T-cell (primary cell): Measurements from ENCODE around the gene RAB22A. TPM values are rescaled to one million over a fixed set of nuclear protein-coding genes. Genes with fewer than 3 reads are reported as not detected.
A peak's percentile ranks its signal among the peaks of the same experiment; 100 is the strongest.

Experiments used
- ATAC-seq, 4 experiments: fragments of 200-7000 bp in 3 of 4; fragments of 150-1000 bp in 1 of 4; cut with Tn5 transposase; replicated peaks in 1 of 4; 1 replicate in 3 of 4; 2 replicates in 1 of 4; pipeline ENCODE4 v1.10.0; 2021; ENCODE audit warnings: moderate library complexity in 3 of 4, mild to moderate bottlenecking in 2 of 4, moderate number of reproducible peaks in 1 of 4
- CTCF ChIA-PET, 2 donors: fragments of 300-600 bp; sonication (Branson Sonifier 250); formaldehyde crosslinking; loops; one replicate each; lab custom pipeline; 2022; ENCODE audit warnings: antibody characterized with exemption in 2 of 2; lab: Charles Lee
- POLR2A ChIA-PET, 2 donors: fragments of 300-600 bp; sonication (Branson Sonifier 250); formaldehyde crosslinking; loops; one replicate each; lab custom pipeline; 2022; ENCODE audit warnings: antibody characterized with exemption in 2 of 2; lab: Charles Lee
- DNase-seq, 35 experiments: peaks; one replicate each; pipeline versions ENCODE4 v3.0.0 to v3.0.0-alpha.2; 2013 to 2023
- H3K27ac ChIP-seq: one replicate; pipeline ENCODE4 v1.5.1; 2013; ENCODE audit warnings: low read length
- H3K27me3 ChIP-seq, 2 experiments: replicated peaks in 1 of 2; 1 replicate in 1 of 2; 2 replicates in 1 of 2; pipeline versions ENCODE4 v1.6.1 to v1.7.0; 2013; ENCODE audit warnings: low read length in 1 of 2, mixed read lengths in 1 of 2; ENCODE audit not compliant: control insufficient read depth in 2 of 2, insufficient read depth in 2 of 2; ENCODE audit errors: extremely low read depth in 1 of 2
- H3K36me3 ChIP-seq, 2 donors: 1 replicate in 1 of 2; 2 replicates in 1 of 2; pipeline versions ENCODE4 v1.6.1 to v1.7.0; 2013; ENCODE audit warnings: low read length in 1 of 2; ENCODE audit not compliant: control insufficient read depth in 2 of 2, insufficient read depth in 1 of 2; ENCODE audit errors: extremely low read depth in 1 of 2
- H3K4me1 ChIP-seq, 2 experiments: 1 replicate in 1 of 2; 2 replicates in 1 of 2; pipeline versions ENCODE4 v1.6.1 to v1.7.0; 2013; ENCODE audit warnings: low read length in 2 of 2, mixed read lengths in 1 of 2; ENCODE audit not compliant: insufficient read depth in 2 of 2, control insufficient read depth in 1 of 2; ENCODE audit errors: extremely low read depth in 1 of 2
- H3K4me3 ChIP-seq, 2 donors: 1 replicate in 1 of 2; 2 replicates in 1 of 2; pipeline versions ENCODE4 v1.5.1 to v1.7.0; 2013; ENCODE audit warnings: mild to moderate bottlenecking in 2 of 2, low read length in 1 of 2, moderate library complexity in 1 of 2; ENCODE audit not compliant: control insufficient read depth in 1 of 2; ENCODE audit errors: extremely low read depth in 1 of 2
- H3K9me3 ChIP-seq: 2 replicates; pipeline ENCODE4 v1.7.0; 2013
- H3K27ac Mint-ChIP-seq, 2 donors: one replicate each; pipeline ENCODE4 v1.8.0; 2020 to 2021; ENCODE audit warnings: mild to moderate bottlenecking in 2 of 2, mixed read lengths in 2 of 2
- H3K27me3 Mint-ChIP-seq, 2 donors: one replicate each; pipeline ENCODE4 v1.8.0; 2021 to 2022; ENCODE audit warnings: mixed read lengths in 2 of 2
- H3K36me3 Mint-ChIP-seq: one replicate; pipeline ENCODE4 v1.8.0; 2021; ENCODE audit warnings: mixed read lengths
- H3K4me1 Mint-ChIP-seq, 3 donors: one replicate each; pipeline ENCODE4 v1.8.0; 2020 to 2022; ENCODE audit warnings: mixed read lengths in 3 of 3, mild to moderate bottlenecking in 1 of 3
- H3K4me3 Mint-ChIP-seq, 3 donors: one replicate each; pipeline ENCODE4 v1.8.0; 2020 to 2022; ENCODE audit warnings: mild to moderate bottlenecking in 3 of 3, mixed read lengths in 3 of 3, moderate library complexity in 3 of 3
- H3K9me3 Mint-ChIP-seq, 3 donors: one replicate each; pipeline ENCODE4 v1.8.0; 2020 to 2022; ENCODE audit warnings: mixed read lengths in 3 of 3
- WGBS: methylation state at CpG from one replicate; pipeline ENCODE4 v1.1.5; 2013; ENCODE audit warnings: missing lambda C conversion rate; ENCODE audit not compliant: insufficient coverage; 5-methylcytosine and 5-hydroxymethylcytosine counted together
- total RNA-seq, 35 experiments: library from RNA in 6 of 35; stranded (reverse) in 6 of 35; fragments of 120-200 nt in 1 of 35; gene quantifications; one replicate each; pipeline versions ENCODE4 v1.2.1 to v1.2.4 and lab custom pipeline; 2013 to 2026

The RAB22A gene
- total RNA-seq, 5 donors from 2014 or later (not counting 1 experiment from before 2014, with no cell fraction given): 15.3 to 23.0 (median 20.4) TPM

DNA sequence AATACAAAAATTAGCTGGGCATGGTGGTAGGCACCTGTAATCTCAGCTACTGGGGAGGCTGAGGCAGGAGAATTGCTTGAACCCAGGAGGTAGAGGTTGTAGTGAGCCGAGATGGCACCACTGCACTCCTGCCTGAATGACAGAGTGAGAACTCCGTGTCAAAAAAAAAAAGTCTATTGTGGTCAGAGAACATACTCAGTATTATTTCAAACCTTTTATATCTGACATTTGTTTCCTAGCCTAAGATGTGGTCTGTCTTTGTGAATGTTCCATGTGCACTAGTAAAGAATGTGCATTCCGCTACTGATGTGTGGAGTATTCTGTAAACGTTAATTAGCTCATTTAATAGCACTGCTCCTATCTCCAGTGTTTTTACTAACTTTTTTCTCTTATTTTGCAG is 11.7 kb downstream of the RAB22A start:
- no peak overlapping the region for H3K4me3 ChIP-seq
- ATAC-seq (peak in 1 of 4 experiments; percentile 73), DNase-seq (peak in 1 of 35 experiments; percentile 17)
- H3K27ac ChIP-seq: no peak overlapping the region
- Mint-ChIP-seq H3K27ac (no peak overlapping the region), H3K36me3 (peaks cover 46% of the 10 kb centered on the region), H3K9me3 (no peaks in the 10 kb centered on the region), H3K27me3 (no peaks in the 10 kb centered on the region), H3K4me1 (peaks cover 61 to 76% (median 69%) of the 10 kb centered on the region in 3 donors), H3K4me3 (peak overlapping the region in 1 of 3 donors; percentile 35)
- H3K36me3 ChIP-seq: peaks cover 0 to 16% of the 10 kb centered on the region in 2 donors
- no CpG with 5 or more reads among the region's 4 CpGs for WGBS
- peaks cover 3 to 10% of the 10 kb centered on the region in 2 experiments for H3K4me1 ChIP-seq
- no peaks in the 10 kb centered on the region for H3K27me3 ChIP-seq
- ChIA-PET POLR2A (interaction anchor here in 1 of 2 donors (0.6 kb wide), 1 partner anchor 76 kb away, joined by 9 read pairs; no protein-coding TSS in a partner anchor), CTCF (interaction anchor here in 1 of 2 donors (0.6 kb wide), 1 partner anchor 143 kb away, joined by 8 read pairs; no protein-coding TSS in a partner anchor)
- H3K9me3 ChIP-seq: no peaks in the 10 kb centered on the region

DNA sequence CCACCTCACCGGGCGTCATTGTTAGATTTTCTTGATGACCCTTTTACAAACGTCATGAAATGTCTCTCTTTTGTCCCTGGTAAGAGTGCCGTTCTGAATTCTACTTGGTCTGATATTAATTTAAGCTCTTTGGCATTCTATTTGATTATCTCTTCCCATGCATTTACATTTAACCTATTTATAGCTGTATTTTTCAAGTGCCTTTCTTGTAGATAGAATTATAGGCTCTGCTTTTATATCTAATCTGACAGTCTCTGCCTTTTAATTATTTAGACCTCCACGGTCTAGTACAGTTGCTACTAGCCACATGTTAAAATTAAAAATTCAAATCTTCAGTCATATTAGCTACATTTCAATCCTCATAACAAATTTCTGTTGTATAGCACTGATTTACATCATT is 12.6 kb downstream of the RAB22A start:
- DNase-seq: no peak
- peak overlapping the region in 1 of 3 donors; percentile 24 for H3K4me3 Mint-ChIP-seq
- Histone ChIP-seq H3K36me3 (peaks cover 0 to 9% of the 10 kb centered on the region in 2 donors), H3K4me3 (no peak overlapping the region), H3K27ac (no peak overlapping the region), H3K4me1 (peaks cover 3 to 10% of the 10 kb centered on the region in 2 experiments), H3K9me3 (no peaks in the 10 kb centered on the region), H3K27me3 (no peaks in the 10 kb centered on the region)
- peaks cover 44% of the 10 kb centered on the region for H3K36me3 Mint-ChIP-seq
- H3K27ac Mint-ChIP-seq: no peak overlapping the region
- H3K9me3 Mint-ChIP-seq: no peaks in the 10 kb centered on the region
- CTCF ChIA-PET: no interaction called here
- POLR2A ChIA-PET: interaction anchor here in 1 of 2 donors (0.7 kb wide), 1 partner anchor 11 kb away, joined by 3 read pairs; no protein-coding TSS in a partner anchor
- WGBS: 100% methylated on average over 2 of the region's 5 CpGs
- no peak for ATAC-seq
- peaks cover 63 to 76% (median 70%) of the 10 kb centered on the region in 3 donors for H3K4me1 Mint-ChIP-seq
- no peaks in the 10 kb centered on the region for H3K27me3 Mint-ChIP-seq

DNA sequence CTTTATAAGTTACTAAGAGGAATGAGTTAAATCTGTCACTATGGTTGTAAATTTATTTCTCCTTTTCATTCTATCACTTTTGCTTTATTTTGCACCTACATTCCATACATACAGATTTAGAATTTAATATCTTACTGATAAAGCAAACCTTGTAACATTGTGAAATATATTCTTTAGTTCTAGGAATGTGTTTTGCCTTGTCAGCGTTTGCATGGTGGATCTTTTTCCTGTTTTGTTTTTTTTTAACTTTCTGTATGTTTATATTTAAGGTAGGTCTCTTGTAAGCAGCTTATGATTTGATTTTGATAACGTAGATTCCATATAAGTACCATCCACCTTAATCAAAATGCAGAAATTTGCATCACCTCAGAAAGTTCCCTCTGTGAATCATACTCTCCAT is 16.4 kb downstream of the RAB22A start:
- peaks cover 68 to 81% (median 72%) of the 10 kb centered on the region in 3 donors for H3K4me1 Mint-ChIP-seq
- H3K27me3 ChIP-seq: no peaks in the 10 kb centered on the region
- no peak for DNase-seq
- peak overlapping the region in 1 of 3 donors; percentile 8 for H3K4me3 Mint-ChIP-seq
- WGBS: no CpG with 5 or more reads among the region's 2 CpGs
- no peak overlapping the region for H3K27ac Mint-ChIP-seq
- H3K4me3 ChIP-seq: no peak overlapping the region
- ChIA-PET POLR2A (no interaction called here), CTCF (no interaction called here)
- peaks cover 39% of the 10 kb centered on the region for H3K36me3 Mint-ChIP-seq
- peaks cover 3 to 6% of the 10 kb centered on the region in 2 experiments for H3K4me1 ChIP-seq
- ATAC-seq: no peak
- no peaks in the 10 kb centered on the region for H3K9me3 ChIP-seq
- H3K27me3 Mint-ChIP-seq: no peaks in the 10 kb centered on the region
- H3K9me3 Mint-ChIP-seq: no peaks in the 10 kb centered on the region
- no peaks in the 10 kb centered on the region for H3K36me3 ChIP-seq
- no peak overlapping the region for H3K27ac ChIP-seq

DNA sequence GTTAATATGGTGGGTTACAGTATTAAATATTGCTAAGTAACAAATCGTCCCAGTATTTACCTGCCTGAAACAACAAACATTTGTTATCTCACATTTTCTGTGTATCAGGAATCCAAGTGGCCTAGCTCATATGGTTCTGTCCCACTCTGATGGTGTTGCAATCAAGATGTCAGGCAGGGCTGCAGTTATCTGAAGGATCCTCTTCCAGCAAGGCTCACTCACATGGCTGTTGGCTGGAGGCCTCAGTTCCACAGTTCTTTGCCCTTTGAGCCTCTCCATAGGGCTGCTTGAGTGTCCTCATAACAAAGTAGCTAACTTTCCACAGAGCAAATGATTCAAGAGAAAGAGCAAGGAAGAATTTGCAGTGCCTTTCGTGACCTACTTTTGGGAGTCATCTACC is 17.7 kb downstream of the RAB22A start:
- H3K36me3 ChIP-seq: peaks cover 0 to 8% of the 10 kb centered on the region in 2 donors
- no CpG with 5 or more reads among the region's 2 CpGs for WGBS
- H3K36me3 Mint-ChIP-seq: peaks cover 44% of the 10 kb centered on the region
- no peak overlapping the region for H3K27ac Mint-ChIP-seq
- H3K4me3 Mint-ChIP-seq: no peak overlapping the region
- no peak overlapping the region for H3K4me3 ChIP-seq
- CTCF ChIA-PET: no interaction called here
- no peaks in the 10 kb centered on the region for H3K4me1 ChIP-seq
- H3K9me3 ChIP-seq: no peaks in the 10 kb centered on the region
- ATAC-seq: no peak
- POLR2A ChIA-PET: no interaction called here
- DNase-seq: no peak
- H3K27me3 ChIP-seq: no peaks in the 10 kb centered on the region
- H3K27me3 Mint-ChIP-seq: no peaks in the 10 kb centered on the region
- H3K9me3 Mint-ChIP-seq: no peaks in the 10 kb centered on the region
- H3K4me1 Mint-ChIP-seq: peaks cover 65 to 81% (median 67%) of the 10 kb centered on the region in 3 donors
- H3K27ac ChIP-seq: no peak overlapping the region

DNA sequence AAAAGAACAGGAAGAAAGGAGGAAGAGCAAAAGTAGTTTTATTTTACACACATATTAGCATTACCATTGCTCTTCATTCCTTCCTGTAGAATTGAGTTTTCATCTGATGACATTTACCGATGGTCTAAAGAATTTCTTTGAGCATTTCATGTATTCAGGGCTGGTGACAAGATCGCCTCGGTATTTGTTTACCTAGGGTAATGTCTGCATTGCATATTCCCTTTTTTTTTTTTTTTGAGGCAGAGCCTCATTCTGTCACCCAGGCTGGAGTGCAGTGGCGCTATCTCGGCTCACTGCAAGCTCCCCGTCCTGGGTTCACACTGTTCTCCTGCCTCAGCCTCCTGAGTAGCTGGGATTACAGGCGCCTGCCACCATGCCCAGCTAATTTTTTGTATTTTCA is 19.3 kb downstream of the RAB22A start:
- Histone ChIP-seq H3K4me3 (no peak overlapping the region), H3K9me3 (no peaks in the 10 kb centered on the region), H3K36me3 (peaks cover 0 to 8% of the 10 kb centered on the region in 2 donors), H3K27ac (no peak overlapping the region), H3K27me3 (no peaks in the 10 kb centered on the region), H3K4me1 (no peaks in the 10 kb centered on the region)
- Mint-ChIP-seq H3K36me3 (peaks cover 48% of the 10 kb centered on the region), H3K9me3 (no peaks in the 10 kb centered on the region), H3K4me1 (peaks cover 60 to 77% (median 61%) of the 10 kb centered on the region in 3 donors), H3K4me3 (no peak overlapping the region), H3K27ac (no peak overlapping the region), H3K27me3 (no peaks in the 10 kb centered on the region)
- ChIA-PET CTCF (no interaction called here), POLR2A (no interaction called here)
- 100% methylated on average over 4 of the region's 7 CpGs for WGBS
- ATAC-seq (no peak), DNase-seq (no peak)

DNA sequence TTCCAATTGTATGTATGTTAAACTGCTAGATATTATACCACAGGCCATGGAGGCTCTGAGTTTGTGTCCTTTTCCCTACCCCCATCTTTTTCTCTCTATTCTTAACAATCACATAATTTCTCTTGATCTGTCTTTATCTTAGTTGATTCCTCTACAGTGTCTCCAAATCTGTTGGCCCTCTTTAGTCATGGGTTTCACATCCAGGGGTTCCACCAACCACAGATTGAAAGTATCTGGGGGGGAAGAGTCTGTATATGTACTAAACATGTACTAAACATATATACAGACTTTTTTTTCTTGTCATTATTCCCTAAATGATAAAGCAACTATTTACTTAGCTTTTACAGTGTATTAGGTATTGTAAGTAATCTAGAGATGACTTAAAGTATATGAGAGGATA is 20.2 kb downstream of the RAB22A start:
- Histone ChIP-seq H3K4me3 (no peak overlapping the region), H3K4me1 (no peaks in the 10 kb centered on the region), H3K27ac (no peak overlapping the region), H3K27me3 (no peaks in the 10 kb centered on the region), H3K9me3 (no peaks in the 10 kb centered on the region), H3K36me3 (peaks cover 0 to 8% of the 10 kb centered on the region in 2 donors)
- CTCF ChIA-PET: no interaction called here
- no peak overlapping the region for H3K27ac Mint-ChIP-seq
- H3K4me1 Mint-ChIP-seq: peaks cover 55 to 70% (median 57%) of the 10 kb centered on the region in 3 donors
- peaks cover 44% of the 10 kb centered on the region for H3K36me3 Mint-ChIP-seq
- no peaks in the 10 kb centered on the region for H3K9me3 Mint-ChIP-seq
- H3K4me3 Mint-ChIP-seq: no peak overlapping the region
- POLR2A ChIA-PET: no interaction called here
- no peak for ATAC-seq
- no peak for DNase-seq
- no peaks in the 10 kb centered on the region for H3K27me3 Mint-ChIP-seq
